GM12891 (cell line): Measurements from ENCODE around the gene DISP3.

Experiments used
- POLR2A ChIP-seq: IDR thresholded peaks from 2 replicates; pipeline ENCODE4 v1.6.1; 2011; ENCODE audit warnings: low read depth, low read length, control low read depth
- POLR2AphosphoS5 ChIP-seq: IDR thresholded peaks from 2 replicates; pipeline ENCODE4 v1.6.1; 2011; ENCODE audit warnings: low read depth, low read length, control low read depth
- SPI1 ChIP-seq: IDR thresholded peaks from 2 replicates; pipeline ENCODE4 v1.6.1; 2011; ENCODE audit warnings: low read depth, low read length, control low read depth
- TAF1 ChIP-seq: IDR thresholded peaks from 2 replicates; pipeline ENCODE4 v1.6.1; 2011; ENCODE audit warnings: low read depth, low read length, control low read depth

GRCh38 chr1:11483581-11484320 is 4.8 kb downstream of the DISP3 start:
- TF ChIP-seq POLR2AphosphoS5 (no peak), POLR2A (no peak), TAF1 (no peak), SPI1 (no peak)
